ENCODE measurements around the gene PLA2G5. TPM values are rescaled to one million over a fixed set of nuclear protein-coding genes. Genes with fewer than 3 reads are reported as not detected.
"Not testable (repeated sequence)": the region's sequence is repeated elsewhere in the genome, so short reads cannot be mapped to it uniquely, and the experiment has no call there.

The PLA2G5 gene, protein sequence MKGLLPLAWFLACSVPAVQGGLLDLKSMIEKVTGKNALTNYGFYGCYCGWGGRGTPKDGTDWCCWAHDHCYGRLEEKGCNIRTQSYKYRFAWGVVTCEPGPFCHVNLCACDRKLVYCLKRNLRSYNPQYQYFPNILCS
- total RNA-seq (not detected in 2 replicates), polyA plus RNA-seq (0.44 TPM in 1 of 2 replicates, not detected in the other)

DNA sequence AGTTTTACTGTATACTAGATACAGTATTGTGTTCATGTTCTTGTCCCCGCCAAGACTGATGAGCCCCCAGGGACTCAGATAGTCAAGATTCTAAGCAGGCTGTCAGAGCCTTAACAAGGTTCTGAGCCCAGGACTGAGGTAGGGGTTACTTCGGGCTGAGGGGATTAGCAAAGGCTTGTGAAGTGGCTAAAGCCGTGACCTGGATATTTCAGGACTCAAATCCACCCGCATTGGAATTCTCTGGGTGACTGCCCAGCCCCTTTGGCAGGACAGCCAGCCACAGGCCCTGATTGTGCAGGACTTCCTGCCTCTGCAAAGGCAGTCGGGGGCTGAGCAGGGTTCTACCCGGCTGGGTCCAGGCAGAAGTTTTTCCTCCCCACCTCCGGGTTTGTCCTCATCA, at the start of gene PLA2G5:
Gene PLA2G5, plus strand, starts transcription at position 321 of the 400 bp plus-strand sequence. CDS start 14,637 bp downstream, outside the sequence.
- Histone ChIP-seq H3K4me1 (ENCODE audit: low read depth) (no peaks in the 10 kb centered on the region), H3K36me3 (no peaks in the 10 kb centered on the region), H3K4me3 (no peak within 1 kb of the TSS), H3K9me3 (ENCODE audit: low read depth) (no peaks in the 10 kb centered on the region), H3K27ac (no peak within 1 kb of the TSS), H3K27me3 (no peaks in the 10 kb centered on the region)
- DNase-seq (ENCODE audit: low read depth in 1 of 2, low spot score in 1 of 2): peak; percentile 17 to 78
- TF ChIP-seq, protein P1, sequence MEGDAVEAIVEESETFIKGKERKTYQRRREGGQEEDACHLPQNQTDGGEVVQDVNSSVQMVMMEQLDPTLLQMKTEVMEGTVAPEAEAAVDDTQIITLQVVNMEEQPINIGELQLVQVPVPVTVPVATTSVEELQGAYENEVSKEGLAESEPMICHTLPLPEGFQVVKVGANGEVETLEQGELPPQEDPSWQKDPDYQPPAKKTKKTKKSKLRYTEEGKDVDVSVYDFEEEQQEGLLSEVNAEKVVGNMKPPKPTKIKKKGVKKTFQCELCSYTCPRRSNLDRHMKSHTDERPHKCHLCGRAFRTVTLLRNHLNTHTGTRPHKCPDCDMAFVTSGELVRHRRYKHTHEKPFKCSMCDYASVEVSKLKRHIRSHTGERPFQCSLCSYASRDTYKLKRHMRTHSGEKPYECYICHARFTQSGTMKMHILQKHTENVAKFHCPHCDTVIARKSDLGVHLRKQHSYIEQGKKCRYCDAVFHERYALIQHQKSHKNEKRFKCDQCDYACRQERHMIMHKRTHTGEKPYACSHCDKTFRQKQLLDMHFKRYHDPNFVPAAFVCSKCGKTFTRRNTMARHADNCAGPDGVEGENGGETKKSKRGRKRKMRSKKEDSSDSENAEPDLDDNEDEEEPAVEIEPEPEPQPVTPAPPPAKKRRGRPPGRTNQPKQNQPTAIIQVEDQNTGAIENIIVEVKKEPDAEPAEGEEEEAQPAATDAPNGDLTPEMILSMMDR (IDR thresholded peaks at IDR 0.05; ENCODE audit: low read depth, low read length): no peak

DNA sequence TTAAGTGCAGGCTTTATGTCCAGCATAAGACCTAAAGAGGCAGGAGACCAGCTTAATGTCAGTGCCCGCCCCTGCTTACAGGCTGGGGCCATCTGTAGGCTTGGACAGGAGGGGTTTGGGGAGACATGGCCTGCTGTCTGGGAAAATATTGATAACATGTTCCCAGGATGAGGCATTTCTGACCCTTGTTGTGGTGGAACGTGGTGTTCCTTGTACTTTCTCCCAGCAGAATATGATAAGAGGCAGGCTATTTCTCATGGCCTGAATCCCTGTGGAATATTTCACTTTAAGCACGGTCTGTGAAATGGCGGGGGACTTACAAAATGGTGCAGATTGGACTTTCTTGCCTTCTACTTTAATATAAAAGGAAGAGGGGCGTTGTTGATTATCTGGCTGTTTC, 41.9 kb upstream of the PLA2G5 start:
- no peaks in the 10 kb centered on the region for H3K9me3 ChIP-seq (ENCODE audit: low read depth)

DNA sequence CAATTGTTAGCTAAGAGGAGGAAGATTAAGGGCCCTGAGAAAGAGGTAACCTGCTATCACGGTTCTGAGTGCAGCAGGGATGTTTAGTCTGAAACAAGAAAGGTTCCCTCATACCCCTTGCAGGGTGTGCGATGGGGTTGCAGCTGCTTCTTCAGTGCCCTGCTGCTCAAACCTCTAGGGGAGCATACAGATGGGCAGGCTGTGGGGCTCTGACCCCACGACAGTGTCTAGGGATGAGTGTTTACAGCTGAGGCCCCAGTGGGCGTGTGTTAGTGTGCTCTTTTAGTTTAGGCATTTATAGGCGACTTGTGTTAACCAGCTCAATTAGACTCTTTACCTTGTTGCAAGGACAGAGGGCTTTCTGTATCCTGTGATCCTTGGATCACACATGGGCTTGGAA, 41.3 kb upstream of the PLA2G5 start:
- no peak overlapping the region for H3K4me3 ChIP-seq
- DNase-seq (ENCODE audit: low read depth in 1 of 2, low spot score in 1 of 2): no peak
- TF ChIP-seq, protein P1 (IDR thresholded peaks at IDR 0.05; ENCODE audit: low read depth, low read length): no peak

More for the DNA sequence above, 41.9 kb upstream of the PLA2G5 start:
- Histone ChIP-seq H3K27me3 (no peaks in the 10 kb centered on the region), H3K27ac (no peak overlapping the region), H3K4me3 (no peak overlapping the region), H3K36me3 (no peaks in the 10 kb centered on the region), H3K4me1 (ENCODE audit: low read depth) (no peaks in the 10 kb centered on the region)
- TF ChIP-seq, protein P1 (IDR thresholded peaks at IDR 0.05; ENCODE audit: low read depth, low read length): no peak
- DNase-seq (ENCODE audit: low read depth in 1 of 2, low spot score in 1 of 2): peak in 1 of 2 donors; percentile 87

DNA sequence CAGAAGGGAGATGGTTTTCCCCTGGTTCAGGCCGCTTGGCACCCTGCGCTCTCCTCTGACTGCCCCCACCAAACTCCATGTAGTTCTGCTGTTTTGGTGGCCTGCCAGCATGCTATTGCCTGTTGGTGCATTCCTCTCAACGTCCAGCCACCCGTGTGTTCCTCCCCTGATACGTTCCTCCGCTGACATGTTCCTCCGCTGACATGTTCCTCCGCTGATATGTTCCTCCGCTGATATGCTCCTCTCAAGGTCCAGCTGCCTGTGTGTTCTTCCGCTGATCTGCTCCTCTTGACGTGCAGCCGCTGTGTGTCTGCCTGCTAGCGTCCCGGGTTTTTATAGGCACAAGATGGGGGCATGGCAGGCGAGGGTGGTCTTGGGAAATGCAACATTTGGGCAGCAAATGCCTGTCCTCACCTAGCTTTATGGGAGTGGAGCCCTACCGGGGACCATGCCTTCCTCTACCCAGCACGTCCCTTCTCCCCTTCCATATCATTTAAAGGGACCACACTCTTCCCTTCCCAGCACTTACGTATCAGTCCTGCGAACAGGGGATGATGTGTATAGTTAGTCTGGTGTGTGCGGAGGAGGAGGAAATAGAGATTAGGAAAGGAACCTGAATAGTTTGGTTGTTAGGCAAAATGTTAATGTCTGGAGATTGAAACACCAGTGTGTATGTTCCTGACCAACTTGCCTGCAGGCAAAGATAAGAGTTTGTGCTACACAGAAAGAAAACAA, 40.6 kb upstream of the PLA2G5 start:
- peak in 1 of 2 donors; percentile 83 for DNase-seq (ENCODE audit: low read depth in 1 of 2, low spot score in 1 of 2)
- Histone ChIP-seq H3K27ac (no peak overlapping the region), H3K9me3 (ENCODE audit: low read depth) (no peaks in the 10 kb centered on the region), H3K36me3 (no peaks in the 10 kb centered on the region), H3K4me3 (no peak overlapping the region), H3K4me1 (ENCODE audit: low read depth) (no peaks in the 10 kb centered on the region), H3K27me3 (no peaks in the 10 kb centered on the region)
- TF ChIP-seq, protein P1 (IDR thresholded peaks at IDR 0.05; ENCODE audit: low read depth, low read length): no peak

More for the DNA sequence above, 41.3 kb upstream of the PLA2G5 start:
- Histone ChIP-seq H3K36me3 (no peaks in the 10 kb centered on the region), H3K9me3 (ENCODE audit: low read depth) (no peaks in the 10 kb centered on the region), H3K27me3 (no peaks in the 10 kb centered on the region), H3K27ac (no peak overlapping the region), H3K4me1 (ENCODE audit: low read depth) (no peaks in the 10 kb centered on the region)

DNA sequence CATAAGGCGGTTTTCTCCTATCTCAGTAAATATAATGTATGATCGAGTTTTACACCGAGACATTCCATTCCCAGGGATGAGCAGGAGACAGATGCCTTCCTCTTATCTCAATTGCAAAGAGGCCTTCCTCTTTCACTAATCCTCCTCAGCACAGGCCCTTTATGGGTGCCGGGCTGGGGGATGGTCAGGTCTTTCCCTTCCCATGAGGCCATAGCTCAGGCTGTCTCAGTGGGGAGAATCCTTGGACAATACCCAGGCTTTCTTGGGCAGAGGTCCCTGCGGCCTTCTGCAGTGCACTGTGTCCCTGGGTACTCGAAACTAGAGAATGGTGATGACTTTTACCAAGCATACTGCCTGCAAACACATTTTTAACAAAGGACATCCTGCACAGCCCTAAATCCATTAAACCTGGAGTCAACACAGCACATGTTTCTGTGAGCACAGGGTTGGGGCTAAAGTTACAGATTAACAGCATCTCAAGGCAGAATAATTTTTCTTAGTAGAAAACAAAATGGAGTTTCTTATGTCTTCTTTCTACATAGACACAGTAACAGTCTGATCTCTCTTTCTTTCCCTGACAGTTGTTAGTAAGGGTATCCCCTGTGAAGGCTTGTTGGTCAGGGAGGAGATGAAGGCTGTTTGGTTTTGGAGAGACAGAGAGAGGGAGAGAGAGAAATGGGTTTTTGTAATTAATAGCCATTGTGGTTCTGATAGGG, 39.4 kb upstream of the PLA2G5 start:
- not testable (repeated sequence) for DNase-seq (ENCODE audit: low read depth in 1 of 2, low spot score in 1 of 2); H3K9me3 ChIP-seq (ENCODE audit: low read depth); H3K4me3 ChIP-seq; H3K27me3 ChIP-seq; H3K27ac ChIP-seq; H3K4me1 ChIP-seq (ENCODE audit: low read depth); H3K36me3 ChIP-seq

Data from cardiac muscle cell (in vitro differentiated cells and primary cell).